Left lung (tissue), 10 donors: ENCODE data around the gene STPG3. TPM values are rescaled to one million over a fixed set of nuclear protein-coding genes. Genes with fewer than 3 reads are reported as not detected.

ENCODE experiments used
- ATAC-seq: fragments of 200-7000 bp; cut with Tn5 transposase; one replicate; pipeline ENCODE4 v1.9.1; 2020; ENCODE audit warnings: moderate library complexity
- DNase-seq, 4 donors: peaks; one replicate each; pipeline ENCODE4 v3.0.0-alpha.2; 2013 to 2020
- H3K27ac ChIP-seq, 2 donors: fragments of 200-600 bp; sonication (generic) in 1 of 2; one replicate each; pipeline versions ENCODE4 v1.5.0 to v1.8.0; 2020 to 2021
- H3K27me3 ChIP-seq, 2 donors: fragments of 200-600 bp; sonication (generic) in 1 of 2; one replicate each; pipeline versions ENCODE4 v1.5.0 to v1.8.0; 2020 to 2021
- H3K36me3 ChIP-seq, 2 donors: fragments of 200-600 bp; sonication (generic) in 1 of 2; one replicate each; pipeline versions ENCODE4 v1.5.0 to v1.8.0; 2020 to 2021
- H3K4me1 ChIP-seq, 2 donors: fragments of 200-600 bp; one replicate each; pipeline ENCODE4 v1.8.0; 2021
- H3K4me3 ChIP-seq, 2 donors: fragments of 200-600 bp; sonication (generic) in 1 of 2; one replicate each; pipeline versions ENCODE4 v1.5.0 to v1.8.0; 2020 to 2021; ENCODE audit warnings: mild to moderate bottlenecking in 1 of 2
- H3K9me3 ChIP-seq, 2 donors: fragments of 200-600 bp; sonication (generic) in 1 of 2; one replicate each; pipeline versions ENCODE4 v1.5.0 to v1.8.0; 2020 to 2021
- intact Hi-C, 2 donors: fragments of 100-400 bp; cut with DNase I; formaldehyde crosslinking; loops; one replicate each; pipeline versions ENCODE4 v1.11.2 to v1.14.2; 2022
- polyA plus RNA-seq, 6 donors: library from polyadenylated mRNA; unstranded; fragments of 120-200 nt; gene quantifications; one replicate each; pipeline ENCODE4 v1.2.1, GENCODE V29; 2013; ENCODE audit not compliant: insufficient read length in 6 of 6
- total RNA-seq, 2 donors: library from RNA; stranded (reverse); fragmentation: NEBNext Ultra II Directional; extraction: Animal tissue kit (Norgen Biotek cat#: 25700); gene quantifications; one replicate each; pipeline ENCODE4 v1.2.1, GENCODE V29; 2021
- TF ChIP-seq, protein P1 (sequence below), 2 donors: fragments of 200-600 bp; sonication (generic) in 1 of 2; IDR thresholded peaks; one replicate each; pipeline versions ENCODE4 v1.5.0 to v1.8.0; 2021; ENCODE audit warnings: antibody characterized with exemption in 2 of 2
- donor health status: DM: no; HTN: yes; CAD: no.
- donor health status: DM: no; HTN: no; CAD: no.

Gene STPG3
- total and polyA plus RNA-seq, 8 donors = 0.69 to 1.4 (median 0.89) TPM; not detected in 2

DNA sequence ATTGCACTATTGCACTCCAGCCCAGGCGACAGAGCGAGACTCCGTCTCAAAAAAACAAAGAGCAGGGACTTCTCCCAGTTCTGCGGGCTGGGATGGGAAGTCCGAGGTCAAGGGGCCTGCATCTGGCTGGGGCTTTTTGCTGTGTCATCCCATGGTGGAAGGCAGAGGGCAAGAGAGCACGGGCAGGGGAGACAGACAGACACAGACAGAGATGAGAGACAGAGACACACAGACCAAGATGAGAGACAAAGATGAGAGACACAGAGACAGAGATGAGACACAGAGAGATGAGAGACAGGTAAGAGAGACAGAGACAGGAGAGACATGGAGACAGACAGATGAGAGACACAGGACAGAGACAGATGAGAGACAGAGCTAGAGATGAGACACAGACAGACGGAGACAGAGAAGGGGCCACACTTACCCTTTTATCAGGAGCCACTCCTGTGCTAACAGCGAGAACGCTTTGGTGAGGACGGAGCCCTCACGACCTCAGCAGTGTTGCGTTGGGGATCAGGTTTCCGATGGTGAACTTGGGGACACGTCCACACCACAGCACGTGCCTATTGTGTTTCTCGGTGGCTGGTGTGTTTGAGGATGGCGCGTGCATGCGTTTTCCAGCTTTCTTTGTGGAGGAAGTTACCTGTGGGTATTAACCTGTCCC, 17.6 kb downstream of the STPG3 start:
- peaks cover 0 to 84% of the 10 kb centered on the region in 2 donors for H3K36me3 ChIP-seq

DNA sequence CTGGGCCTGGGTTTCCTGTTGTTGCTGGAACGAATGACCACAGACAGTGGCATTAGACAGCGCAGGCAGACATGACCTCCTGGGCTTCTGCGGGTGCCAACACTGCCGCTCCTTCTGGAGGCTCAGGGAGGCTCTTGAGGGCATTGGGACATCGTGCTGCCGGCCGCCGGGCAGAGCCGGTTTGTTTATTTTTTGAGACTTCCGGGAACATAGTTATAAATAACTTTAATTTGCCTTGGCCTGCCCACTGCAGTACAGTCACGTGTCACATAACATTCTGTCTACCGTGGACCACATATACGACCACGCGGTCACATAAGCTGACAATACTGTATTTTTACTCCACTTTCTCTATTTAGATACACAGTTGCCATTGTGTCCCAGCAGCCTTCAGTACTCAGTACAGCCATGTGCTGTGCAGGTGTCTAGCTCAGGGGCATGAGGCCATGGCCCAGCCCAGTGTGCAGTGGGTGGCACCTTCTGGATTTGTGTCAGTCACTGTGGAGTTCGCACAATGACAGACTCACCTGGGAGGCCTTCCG, 18.2 kb downstream of the STPG3 start:
- peak; percentile 85 for ATAC-seq
- DNase-seq = peak in 2 of 4 donors; percentile 76 to 86
- peaks cover 22 to 39% of the 10 kb centered on the region in 2 donors for H3K4me1 ChIP-seq
- no peaks in the 10 kb centered on the region for H3K9me3 ChIP-seq
- H3K27me3 ChIP-seq = no peaks in the 10 kb centered on the region
- peaks cover 0 to 78% of the 10 kb centered on the region in 2 donors for H3K36me3 ChIP-seq
- TF ChIP-seq, protein P1, sequence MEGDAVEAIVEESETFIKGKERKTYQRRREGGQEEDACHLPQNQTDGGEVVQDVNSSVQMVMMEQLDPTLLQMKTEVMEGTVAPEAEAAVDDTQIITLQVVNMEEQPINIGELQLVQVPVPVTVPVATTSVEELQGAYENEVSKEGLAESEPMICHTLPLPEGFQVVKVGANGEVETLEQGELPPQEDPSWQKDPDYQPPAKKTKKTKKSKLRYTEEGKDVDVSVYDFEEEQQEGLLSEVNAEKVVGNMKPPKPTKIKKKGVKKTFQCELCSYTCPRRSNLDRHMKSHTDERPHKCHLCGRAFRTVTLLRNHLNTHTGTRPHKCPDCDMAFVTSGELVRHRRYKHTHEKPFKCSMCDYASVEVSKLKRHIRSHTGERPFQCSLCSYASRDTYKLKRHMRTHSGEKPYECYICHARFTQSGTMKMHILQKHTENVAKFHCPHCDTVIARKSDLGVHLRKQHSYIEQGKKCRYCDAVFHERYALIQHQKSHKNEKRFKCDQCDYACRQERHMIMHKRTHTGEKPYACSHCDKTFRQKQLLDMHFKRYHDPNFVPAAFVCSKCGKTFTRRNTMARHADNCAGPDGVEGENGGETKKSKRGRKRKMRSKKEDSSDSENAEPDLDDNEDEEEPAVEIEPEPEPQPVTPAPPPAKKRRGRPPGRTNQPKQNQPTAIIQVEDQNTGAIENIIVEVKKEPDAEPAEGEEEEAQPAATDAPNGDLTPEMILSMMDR (IDR thresholded peaks at IDR 0.05) = no peak
- no peak overlapping the region for H3K4me3 ChIP-seq
- peak overlapping the region; percentile 67 to 69 for H3K27ac ChIP-seq
- intact Hi-C loops = no loop called here

More for the DNA sequence above, 17.6 kb downstream of the STPG3 start:
- Histone ChIP-seq H3K27ac (peak overlapping the region; percentile 67 to 69), H3K27me3 (no peaks in the 10 kb centered on the region), H3K4me3 (no peak overlapping the region), H3K4me1 (peaks cover 21 to 39% of the 10 kb centered on the region in 2 donors), H3K9me3 (no peaks in the 10 kb centered on the region)
- DNase-seq = no peak
- no peak for ATAC-seq
- intact Hi-C loops = no loop called here
- TF ChIP-seq, protein P1 (IDR thresholded peaks at IDR 0.05) = no peak

DNA sequence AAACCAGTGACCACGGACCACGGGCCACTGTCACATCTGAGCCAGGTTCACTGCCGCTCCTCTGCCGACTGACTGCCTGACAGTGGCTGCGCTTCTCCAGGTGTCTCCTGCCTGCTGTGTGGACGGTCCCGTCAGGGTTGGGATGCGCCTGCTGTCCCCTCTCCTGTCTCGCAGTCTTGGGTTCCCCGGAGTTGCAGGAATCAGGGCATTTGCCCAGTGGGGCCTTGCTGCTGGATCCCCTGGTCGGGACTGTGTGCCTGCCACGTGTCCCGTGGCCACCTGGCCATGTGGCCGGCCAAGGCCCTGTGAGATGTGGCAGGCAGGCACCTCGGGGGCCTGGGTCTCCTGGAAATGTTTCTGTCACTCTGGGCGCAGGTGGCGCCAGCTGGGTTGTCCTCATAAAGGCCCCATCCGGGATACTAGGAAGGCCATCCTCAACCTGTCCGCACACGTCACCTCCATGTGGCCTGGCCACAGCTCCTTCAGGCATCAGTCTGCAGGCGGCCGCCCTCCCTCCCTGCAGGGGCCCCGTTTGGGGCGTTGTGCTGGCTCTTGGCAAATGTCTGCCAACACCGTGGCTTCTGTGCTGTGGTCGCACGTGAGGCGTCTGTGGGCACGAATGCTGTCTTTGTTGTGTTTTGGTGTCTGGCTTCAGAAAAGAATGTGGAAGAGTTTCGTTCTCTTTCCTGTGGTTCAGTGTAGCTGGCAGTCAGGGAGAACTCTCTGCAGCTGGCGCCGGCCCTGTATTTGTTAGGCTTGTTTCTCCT, 20.0 kb downstream of the STPG3 start:
- Histone ChIP-seq H3K9me3 (no peaks in the 10 kb centered on the region), H3K4me3 (no peak overlapping the region), H3K4me1 (peaks cover 24 to 51% of the 10 kb centered on the region in 2 donors), H3K36me3 (peaks cover 0 to 60% of the 10 kb centered on the region in 2 donors), H3K27me3 (no peaks in the 10 kb centered on the region), H3K27ac (no peak overlapping the region)
- TF ChIP-seq, protein P1 (IDR thresholded peaks at IDR 0.05) = no peak
- DNase-seq = peak in 1 of 4 donors; percentile 41
- intact Hi-C loops = no loop called here
- no peak for ATAC-seq

DNA sequence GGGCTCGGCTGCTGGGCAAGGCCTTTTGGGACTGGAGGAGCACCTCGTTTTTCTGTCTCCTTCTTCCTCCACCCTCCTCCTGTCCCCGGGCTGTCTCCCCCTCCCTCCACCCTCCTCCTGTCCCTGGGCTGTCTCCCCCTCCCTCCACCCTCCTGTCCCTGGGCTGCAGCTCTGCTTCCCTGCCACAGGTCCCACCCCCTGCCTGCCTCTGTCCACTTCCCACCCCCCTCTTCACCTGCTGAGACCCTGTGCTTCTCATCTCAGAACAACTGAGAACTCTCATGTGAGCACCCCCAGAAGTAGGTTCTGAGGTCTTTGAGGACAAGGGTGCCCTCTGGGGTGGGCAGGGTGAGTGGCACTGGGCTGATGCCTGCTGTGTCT, 20.6 kb downstream of the STPG3 start:
- TF ChIP-seq, protein P1 (IDR thresholded peaks at IDR 0.05) = no peak
- H3K4me3 ChIP-seq = no peak overlapping the region
- no peaks in the 10 kb centered on the region for H3K27me3 ChIP-seq
- peaks cover 30 to 57% of the 10 kb centered on the region in 2 donors for H3K4me1 ChIP-seq
- ATAC-seq (no peak), DNase-seq (no peak)
- H3K9me3 ChIP-seq = no peaks in the 10 kb centered on the region
- H3K27ac ChIP-seq = no peak overlapping the region
- H3K36me3 ChIP-seq = peaks cover 0 to 55% of the 10 kb centered on the region in 2 donors
- intact Hi-C loops = no loop called here
